ENCODE results near the gene ACOT8. TPM values are rescaled to one million over a fixed set of nuclear protein-coding genes. Genes with fewer than 3 reads are reported as not detected.
"Not testable (repeated sequence)": the region's sequence is repeated elsewhere in the genome, so short reads cannot be mapped to it uniquely, and the experiment has no call there.

ACOT8 gene
- total RNA-seq, 1 donor from 2014 or later: 27.6 TPM

GRCh38 chr20:45835825-45836224, 21.4 kb downstream of the ACOT8 start:
- Mint-ChIP-seq H3K27ac (no peak overlapping the region), H3K27me3 (peaks cover 4% of the 10 kb centered on the region), H3K4me3 (peak overlapping the region; percentile 40), H3K4me1 (peaks cover 6% of the 10 kb centered on the region), H3K36me3 (ENCODE audit: low read depth) (no peaks in the 10 kb centered on the region), H3K9me3 (no peaks in the 10 kb centered on the region)
- DNase-seq: no peak
- intact Hi-C loops (cut with micrococcal nuclease): loop anchor here (2.0 kb wide), 1 partner anchor 21 kb away; the partner anchor contains the start of genes ACOT8 and ZSWIM3

GRCh38 chr20:45835329-45835765, 21.8 kb downstream of the ACOT8 start:
- intact Hi-C loops (cut with micrococcal nuclease): loop anchor here (2.0 kb wide), 1 partner anchor 21 kb away; the partner anchor contains the start of genes ACOT8 and ZSWIM3

DNA sequence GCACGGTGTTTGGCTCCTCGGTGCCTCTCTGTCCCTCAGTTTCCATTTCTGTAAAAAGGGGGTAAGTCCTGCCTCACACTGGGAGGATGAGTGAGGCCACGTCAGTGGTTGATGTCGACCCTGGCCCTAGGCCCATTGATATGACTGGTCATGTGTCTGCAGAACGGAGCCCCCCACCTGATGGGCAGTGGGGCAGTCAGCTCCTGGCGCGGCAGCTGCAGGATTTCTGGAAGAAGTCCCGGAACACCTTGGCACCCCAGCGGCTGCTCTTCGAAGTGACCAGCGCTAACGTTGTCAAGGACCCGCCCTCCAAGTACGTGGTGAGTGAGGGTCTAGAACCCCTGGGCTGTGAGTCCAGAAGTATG, 22.4 kb downstream of the ACOT8 start:
- Mint-ChIP-seq H3K4me1 (peaks cover 6% of the 10 kb centered on the region), H3K27ac (no peak overlapping the region), H3K36me3 (ENCODE audit: low read depth) (no peaks in the 10 kb centered on the region), H3K27me3 (peaks cover 10% of the 10 kb centered on the region), H3K9me3 (no peaks in the 10 kb centered on the region), H3K4me3 (peak overlapping the region; percentile 83)
- DNase-seq: no peak
- intact Hi-C loops (cut with micrococcal nuclease): loop anchor here (2.0 kb wide), 1 partner anchor 22 kb away; the partner anchor contains the start of genes ACOT8 and ZSWIM3

More at GRCh38 chr20:45835329-45835765, 21.8 kb downstream of the ACOT8 start:
- no peak for DNase-seq
- Mint-ChIP-seq H3K27ac (no peak overlapping the region), H3K4me1 (peaks cover 6% of the 10 kb centered on the region), H3K27me3 (peaks cover 8% of the 10 kb centered on the region), H3K36me3 (ENCODE audit: low read depth) (no peaks in the 10 kb centered on the region), H3K9me3 (no peaks in the 10 kb centered on the region), H3K4me3 (no peak overlapping the region)

DNA sequence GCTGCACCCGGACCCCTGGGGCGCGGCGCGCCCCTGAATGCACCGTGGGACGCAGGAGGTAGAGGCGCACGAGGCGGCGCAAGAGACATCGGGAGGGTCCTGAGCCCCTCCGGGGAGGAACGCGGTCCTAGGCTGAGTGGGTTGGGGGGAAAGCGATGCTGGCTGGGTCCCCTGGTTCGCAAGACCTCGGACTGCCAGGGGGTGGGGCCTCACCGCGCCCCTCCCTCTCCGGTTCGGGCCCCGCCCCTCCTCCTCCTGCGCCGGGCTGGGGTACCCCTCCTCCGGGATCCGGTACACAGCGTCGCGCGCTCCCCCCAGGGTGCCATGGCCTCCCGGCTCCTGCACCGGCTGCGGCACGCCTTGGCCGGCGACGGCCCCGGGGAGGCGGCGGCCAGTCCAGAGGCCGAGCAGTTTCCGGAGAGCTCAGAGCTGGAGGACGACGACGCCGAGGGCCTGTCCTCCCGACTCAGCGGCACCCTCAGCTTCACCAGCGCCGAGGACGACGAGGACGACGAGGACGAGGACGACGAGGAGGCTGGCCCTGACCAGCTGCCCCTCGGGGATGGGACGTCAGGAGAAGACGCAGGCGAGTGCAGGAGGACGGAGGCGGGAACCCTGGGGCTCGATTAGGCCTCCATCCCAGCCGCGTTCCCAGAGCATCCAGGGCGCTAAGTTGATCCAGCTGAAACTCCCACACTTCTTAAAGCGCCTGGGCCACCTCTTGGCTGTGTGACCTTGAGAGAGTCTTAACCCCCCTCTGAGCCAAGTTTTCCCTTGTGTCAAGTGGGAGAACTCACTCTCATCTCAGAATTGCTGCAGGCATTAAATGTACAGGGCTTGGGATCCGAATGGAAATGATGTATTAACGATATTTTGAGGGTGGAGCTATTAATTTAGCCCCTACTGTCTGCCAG, 23.1 kb downstream of the ACOT8 start:
- DNase-seq: peak; percentile 87
- Mint-ChIP-seq H3K4me3 (peak overlapping the region; percentile 83), H3K4me1 (peaks cover 6% of the 10 kb centered on the region), H3K36me3 (ENCODE audit: low read depth) (no peaks in the 10 kb centered on the region), H3K9me3 (no peaks in the 10 kb centered on the region), H3K27ac (no peak overlapping the region), H3K27me3 (peaks cover 10% of the 10 kb centered on the region)
- intact Hi-C loops (cut with micrococcal nuclease): loop anchor here (2.0 kb wide), 1 partner anchor 23 kb away; the partner anchor contains the start of genes ACOT8 and ZSWIM3

- DNase-seq: peak; percentile 79
- H3K36me3 Mint-ChIP-seq (ENCODE audit: low read depth): no peaks in the 10 kb centered on the region
- peaks cover 6% of the 10 kb centered on the region for H3K4me1 Mint-ChIP-seq
- peak within 1 kb of the TSS; percentile 83 for H3K4me3 Mint-ChIP-seq
- H3K9me3 Mint-ChIP-seq: no peaks in the 10 kb centered on the region
- H3K27me3 Mint-ChIP-seq: peaks cover 10% of the 10 kb centered on the region
- intact Hi-C loops (cut with micrococcal nuclease): no loop called here
- H3K27ac Mint-ChIP-seq: peak within 1 kb of the TSS; percentile 58
Observed at GRCh38 chr20:45833030-45833882, 23.9 kb downstream of the ACOT8 start, which contains the start of gene SNX21. SNX21 (plus strand) TSS chr20:45833799; CDS start chr20:45833920, 121 bp downstream.

DNA sequence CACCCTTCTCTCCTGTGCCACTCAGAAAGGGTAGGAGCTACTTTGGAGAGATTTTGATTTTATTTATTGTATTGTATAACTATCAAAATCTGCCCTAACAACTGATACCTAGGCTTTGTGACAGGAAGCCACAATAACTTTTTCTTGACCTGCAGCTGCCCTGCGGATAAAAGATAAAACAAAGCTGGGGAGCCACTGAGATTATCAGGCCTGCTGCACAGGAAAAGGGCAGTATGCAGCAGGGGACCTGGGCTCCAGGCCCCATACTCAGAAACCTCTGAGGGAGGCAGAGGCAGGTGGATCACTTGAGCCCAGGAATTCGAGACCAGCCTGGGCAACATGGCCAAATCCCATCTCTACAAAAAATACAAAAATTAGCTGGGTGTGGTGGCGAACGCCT, 24.6 kb downstream of the ACOT8 start:
- intact Hi-C loops (cut with micrococcal nuclease): no loop called here
- Mint-ChIP-seq H3K27me3 (peaks cover 10% of the 10 kb centered on the region), H3K27ac (no peak overlapping the region), H3K9me3 (no peaks in the 10 kb centered on the region), H3K4me1 (peaks cover 6% of the 10 kb centered on the region), H3K36me3 (ENCODE audit: low read depth) (no peaks in the 10 kb centered on the region), H3K4me3 (peak overlapping the region; percentile 83)
- DNase-seq: no peak

GRCh38 chr20:45829673-45830106, 27.5 kb downstream of the ACOT8 start:
- H3K27me3 Mint-ChIP-seq: peaks cover 13% of the 10 kb centered on the region
- H3K27ac Mint-ChIP-seq; H3K9me3 Mint-ChIP-seq; H3K36me3 Mint-ChIP-seq (ENCODE audit: low read depth); H3K4me1 Mint-ChIP-seq; H3K4me3 Mint-ChIP-seq; DNase-seq; intact Hi-C loops (cut with micrococcal nuclease): not testable (repeated sequence)

DNA sequence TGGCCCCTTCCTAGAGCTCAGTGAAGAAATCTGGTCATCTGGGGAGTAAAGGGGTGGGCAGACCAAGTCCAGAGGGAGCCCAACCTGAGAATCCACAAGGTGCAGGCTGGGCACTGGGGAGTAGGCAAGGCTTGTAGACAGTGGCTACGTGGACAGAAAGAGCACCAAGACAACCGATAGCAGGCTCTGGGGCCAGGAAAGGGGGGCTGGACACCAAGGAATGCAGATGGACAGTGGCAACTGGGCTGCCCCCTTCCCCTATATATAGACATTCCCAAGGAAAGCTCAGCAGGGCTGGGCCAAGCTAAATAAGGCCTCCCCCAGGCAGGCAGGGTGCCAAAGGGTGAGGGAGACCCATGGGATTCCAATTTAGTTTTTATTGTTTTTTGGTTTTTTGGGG, 28.6 kb downstream of the ACOT8 start:
- no peaks in the 10 kb centered on the region for H3K36me3 Mint-ChIP-seq (ENCODE audit: low read depth)
- no peaks in the 10 kb centered on the region for H3K9me3 Mint-ChIP-seq
- H3K4me3 Mint-ChIP-seq: no peak overlapping the region
- peaks cover 22% of the 10 kb centered on the region for H3K27me3 Mint-ChIP-seq
- intact Hi-C loops (cut with micrococcal nuclease): no loop called here
- no peak for DNase-seq
- no peak overlapping the region for H3K27ac Mint-ChIP-seq
- peaks cover 17% of the 10 kb centered on the region for H3K4me1 Mint-ChIP-seq

DNA sequence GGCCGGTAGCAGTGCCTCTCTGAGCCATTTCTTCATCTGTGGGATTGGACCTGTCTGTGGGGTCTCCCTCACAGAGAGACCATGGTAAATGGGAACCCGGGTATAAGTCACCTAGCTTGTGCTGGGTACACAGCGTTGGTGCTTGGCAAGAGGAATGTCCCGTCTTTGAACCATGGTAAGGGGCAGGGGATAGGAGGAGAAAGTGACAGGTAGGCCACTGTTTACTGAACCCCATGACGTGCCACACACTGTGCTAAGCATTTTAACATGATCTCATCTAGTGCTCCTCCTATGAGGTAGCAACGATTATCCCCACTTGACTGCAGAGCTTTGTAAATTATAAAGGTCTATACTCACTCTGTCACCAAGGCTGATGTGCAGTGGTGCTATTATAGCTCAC, 29.5 kb downstream of the ACOT8 start:
- Mint-ChIP-seq H3K36me3 (ENCODE audit: low read depth) (no peaks in the 10 kb centered on the region), H3K27ac (no peak overlapping the region), H3K4me3 (no peak overlapping the region), H3K9me3 (no peaks in the 10 kb centered on the region), H3K27me3 (peaks cover 30% of the 10 kb centered on the region), H3K4me1 (peaks cover 16% of the 10 kb centered on the region)
- intact Hi-C loops (cut with micrococcal nuclease): no loop called here
- DNase-seq: no peak

- peaks cover 34% of the 10 kb centered on the region for H3K27me3 Mint-ChIP-seq
- intact Hi-C loops (cut with micrococcal nuclease): no loop called here
- H3K27ac Mint-ChIP-seq: no peak within 1 kb of the TSS
- H3K4me3 Mint-ChIP-seq: no peak within 1 kb of the TSS
- H3K36me3 Mint-ChIP-seq (ENCODE audit: low read depth): no peaks in the 10 kb centered on the region
- no peaks in the 10 kb centered on the region for H3K9me3 Mint-ChIP-seq
- peaks cover 16% of the 10 kb centered on the region for H3K4me1 Mint-ChIP-seq
- DNase-seq: no peak
Observed at GRCh38 chr20:45827030-45827652, 30.1 kb downstream of the ACOT8 start, which contains the start of gene TNNC2. TNNC2 (minus strand) TSS chr20:45827312; CDS start chr20:45827248, 64 bp downstream.

DNA sequence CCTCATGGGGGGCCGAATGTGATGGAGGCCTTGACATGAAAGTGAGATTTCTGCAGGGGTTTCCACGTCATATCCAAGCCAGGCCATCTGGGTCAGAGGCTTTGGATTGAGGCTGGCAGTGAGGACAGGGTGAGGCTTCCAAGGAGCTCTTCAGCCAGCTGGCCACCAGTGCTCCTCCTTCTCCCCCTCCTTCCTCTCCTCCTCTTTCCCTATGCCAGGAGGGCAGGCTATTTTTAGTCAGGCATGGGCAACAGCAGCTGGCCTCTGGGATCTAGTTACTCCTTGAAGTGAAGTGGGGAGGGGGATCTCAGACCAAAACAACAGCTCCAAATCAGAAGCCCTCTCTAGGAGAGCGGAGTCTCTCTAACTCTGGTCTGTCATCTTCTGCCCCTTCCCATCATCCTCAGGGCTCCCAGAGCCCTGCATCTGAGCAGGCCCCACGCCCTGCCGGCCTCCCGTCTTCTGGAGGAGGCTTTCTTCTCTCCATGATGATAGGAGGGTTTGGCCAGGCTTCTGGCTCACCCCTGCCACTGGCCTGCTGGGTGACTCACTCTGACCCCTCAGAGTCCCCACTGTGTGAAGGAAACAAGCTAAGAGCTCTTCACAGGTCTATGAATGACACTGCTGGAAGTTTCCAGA, 30.7 kb downstream of the ACOT8 start:
- intact Hi-C loops (cut with micrococcal nuclease): no loop called here
- H3K36me3 Mint-ChIP-seq (ENCODE audit: low read depth): no peaks in the 10 kb centered on the region
- peaks cover 33% of the 10 kb centered on the region for H3K27me3 Mint-ChIP-seq
- H3K4me1 Mint-ChIP-seq: peaks cover 16% of the 10 kb centered on the region
- no peak overlapping the region for H3K27ac Mint-ChIP-seq
- no peak for DNase-seq
- H3K4me3 Mint-ChIP-seq: no peak overlapping the region
- H3K9me3 Mint-ChIP-seq: no peaks in the 10 kb centered on the region

DNA sequence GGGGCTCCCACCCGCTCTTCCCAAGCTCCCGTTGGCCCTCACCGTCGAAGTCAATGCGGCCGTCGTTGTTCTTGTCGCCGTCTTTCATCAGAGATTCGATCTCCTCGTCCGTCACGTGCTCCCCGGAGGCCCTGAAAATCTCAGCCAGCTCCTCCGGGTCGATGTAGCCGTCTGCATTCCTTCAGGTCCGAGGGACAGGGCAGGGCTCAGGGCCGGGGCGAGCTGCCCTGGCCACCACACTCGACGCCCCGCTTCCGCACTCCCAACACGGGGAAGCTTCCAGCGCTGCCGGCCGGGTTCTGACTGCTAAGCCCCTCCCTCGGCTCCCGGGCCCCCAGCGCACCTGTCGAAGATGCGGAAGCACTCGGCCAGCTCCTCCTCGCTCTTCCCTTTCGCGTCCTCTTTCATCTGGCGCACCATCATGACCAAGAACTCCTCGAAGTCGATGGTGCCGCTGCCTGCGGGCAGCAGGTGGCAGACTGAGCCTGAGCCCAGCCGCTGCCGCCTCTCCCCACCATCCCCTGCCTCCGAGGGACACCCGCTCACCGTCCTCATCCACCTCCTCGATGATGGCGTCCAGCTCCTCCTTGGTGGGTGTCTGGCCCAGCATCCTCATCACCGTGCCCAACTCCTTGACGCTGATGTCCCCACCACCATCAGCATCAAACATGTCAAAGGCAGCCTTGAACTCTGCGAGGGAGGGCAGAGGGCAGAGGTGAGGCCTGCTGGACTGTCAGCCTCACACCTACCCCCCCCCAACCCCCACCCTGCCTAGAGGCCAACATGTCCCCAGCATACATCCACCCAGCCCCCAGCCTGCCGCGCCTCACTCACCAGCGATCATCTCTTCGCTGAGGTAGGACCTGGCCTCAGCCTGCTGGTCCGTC, 33.0 kb downstream of the ACOT8 start:
- peak overlapping the region; percentile 78 for H3K4me3 Mint-ChIP-seq
- peak overlapping the region; percentile 64 for H3K27ac Mint-ChIP-seq
- peaks cover 16% of the 10 kb centered on the region for H3K4me1 Mint-ChIP-seq
- peaks cover 32% of the 10 kb centered on the region for H3K27me3 Mint-ChIP-seq
- peak; percentile 82 for DNase-seq
- intact Hi-C loops (cut with micrococcal nuclease): loop anchor here (1.0 kb wide), 1 partner anchor 139 kb away; no protein-coding TSS in a partner anchor
- no peaks in the 10 kb centered on the region for H3K9me3 Mint-ChIP-seq
- H3K36me3 Mint-ChIP-seq (ENCODE audit: low read depth): no peaks in the 10 kb centered on the region

All from activated CD4-positive, alpha-beta T cell treated with anti-CD3 and anti-CD28 coated beads, Interleukin-2, amount 10 ng/mL, durations not matched to agents 24 days and 14 days (primary cell).